Activated naive CD4-positive, alpha-beta T cell treated with anti-CD3 and anti-CD28 coated beads, Interleukin-2, amount 50 U/mL, for 16 hours (primary cell): ENCODE measurements around the gene POU6F2.

Experiments
- DNase-seq: peaks from one replicate; pipeline ENCODE4 v3.0.0-alpha.2; 2020

POU6F2 gene

DNA sequence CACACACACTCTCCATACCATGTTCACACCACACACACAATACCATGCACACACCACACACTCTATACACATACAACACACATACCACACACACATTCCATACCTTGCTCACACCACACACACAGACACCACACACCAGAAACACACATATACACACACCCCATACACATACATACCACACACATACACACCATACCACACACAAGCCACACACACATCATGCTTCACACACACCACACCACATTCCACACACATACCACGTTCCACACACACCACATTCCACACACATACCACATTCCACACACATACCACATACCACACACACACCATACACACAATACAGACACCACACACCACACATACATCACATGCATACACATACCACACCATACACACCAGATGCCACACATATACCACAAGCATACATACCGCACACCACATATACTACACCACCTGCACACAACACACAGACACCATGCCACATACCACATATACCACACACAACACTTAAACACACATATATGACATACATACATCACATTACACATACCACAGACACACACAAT is 282.7 kb downstream of the POU6F2 start:
- no peak for DNase-seq

DNA sequence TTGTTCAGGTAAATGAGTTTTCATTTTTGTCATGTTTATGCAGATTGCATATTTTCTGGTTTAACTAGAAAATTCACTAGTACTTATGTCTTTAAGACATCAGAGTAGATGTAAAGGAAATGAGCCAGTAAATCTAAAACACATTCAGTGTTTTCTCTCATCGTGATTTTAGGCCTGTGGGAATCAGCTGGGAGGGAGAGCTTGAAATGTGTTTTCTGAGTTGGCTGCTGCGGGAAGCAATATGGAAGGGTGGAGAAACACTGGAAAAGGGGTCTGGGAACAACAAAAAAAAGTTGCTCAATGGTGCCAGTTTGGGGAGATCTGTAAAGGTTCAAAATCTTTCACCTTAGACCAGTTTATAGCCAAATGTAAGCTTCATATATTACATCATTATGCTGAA is 284.1 kb downstream of the POU6F2 start:
- DNase-seq: no peak

DNA sequence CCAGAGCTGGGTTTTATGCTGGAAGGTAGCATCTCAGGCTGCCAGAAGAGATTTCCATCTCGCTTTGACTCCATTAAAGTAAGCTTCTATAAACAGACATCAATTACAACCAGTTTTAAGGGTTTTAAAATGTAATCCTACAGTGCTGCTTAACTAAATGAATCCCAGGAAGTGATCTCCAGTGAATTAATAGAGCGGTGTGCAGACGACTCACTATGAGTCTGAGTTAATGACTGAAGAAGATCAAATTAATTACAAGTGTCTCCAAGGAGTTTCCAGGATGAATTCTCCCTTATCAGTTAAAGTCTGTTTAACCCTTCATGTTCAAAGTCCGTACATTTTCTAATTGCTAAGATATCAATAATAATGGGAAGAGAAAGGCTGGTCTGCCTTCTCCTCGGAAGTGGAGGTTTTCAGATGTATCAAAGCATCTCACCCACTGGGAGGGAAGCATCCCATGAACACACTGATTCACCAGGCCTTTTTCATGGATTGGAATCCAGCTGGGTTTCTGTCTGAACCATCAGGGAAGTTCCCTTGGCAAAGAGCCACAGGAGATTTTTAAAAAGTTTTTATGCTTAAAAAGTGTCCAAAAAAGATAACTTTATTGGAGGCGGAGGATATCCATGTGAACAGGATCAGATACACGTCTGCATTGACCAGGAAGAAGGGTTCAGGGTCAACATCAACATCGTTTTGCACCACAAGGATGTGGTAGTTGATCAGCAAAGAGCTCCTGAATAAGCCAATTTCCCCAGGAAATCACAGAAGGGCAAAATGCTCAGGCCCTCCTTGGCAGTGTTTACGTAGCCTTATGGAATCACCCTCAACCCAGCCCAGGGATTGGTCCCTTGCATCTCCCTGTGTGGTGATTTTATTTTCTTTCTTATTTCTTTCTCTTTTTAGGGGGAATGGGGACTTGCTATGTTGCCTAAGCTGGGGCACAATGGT is 288.2 kb downstream of the POU6F2 start:
- DNase-seq: no peak

DNA sequence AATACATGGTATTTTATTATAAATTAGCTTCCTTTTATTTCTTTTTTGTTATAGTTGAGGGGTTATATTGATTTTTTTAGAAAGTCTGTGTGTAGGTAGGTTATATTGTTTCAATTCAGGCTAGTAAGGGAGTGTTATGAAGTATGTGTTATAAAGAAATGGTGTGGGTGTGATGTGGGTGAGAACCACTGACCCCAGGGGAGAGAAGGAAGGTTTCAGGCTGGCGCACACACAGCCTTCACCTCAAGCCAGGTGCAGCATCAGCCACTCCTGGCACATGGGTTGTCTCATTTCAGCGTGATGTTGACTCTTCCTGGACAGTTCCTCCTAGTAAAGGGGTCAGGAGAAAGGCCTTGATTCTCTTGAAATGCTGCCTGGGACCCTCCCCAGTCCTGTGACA is 291.3 kb downstream of the POU6F2 start:
- DNase-seq: no peak

DNA sequence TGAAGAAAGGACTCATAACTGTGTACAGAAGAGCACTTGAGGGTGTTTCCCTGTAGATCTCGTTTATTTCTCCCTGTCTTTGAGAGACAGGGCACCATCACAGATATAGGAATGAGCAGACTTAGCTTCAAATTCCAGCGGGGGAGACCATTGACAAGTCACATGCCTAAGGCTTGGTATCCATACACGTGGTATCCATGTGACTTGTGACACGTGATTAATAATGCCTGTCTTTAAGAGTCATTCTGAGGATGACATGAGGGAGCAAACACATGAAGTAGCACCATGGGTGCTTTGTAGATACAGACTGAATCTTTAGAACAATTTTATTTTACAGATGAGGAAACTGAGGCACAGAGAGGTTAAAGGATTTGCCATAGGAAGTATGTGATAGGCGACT is 292.3 kb downstream of the POU6F2 start:
- no peak for DNase-seq

DNA sequence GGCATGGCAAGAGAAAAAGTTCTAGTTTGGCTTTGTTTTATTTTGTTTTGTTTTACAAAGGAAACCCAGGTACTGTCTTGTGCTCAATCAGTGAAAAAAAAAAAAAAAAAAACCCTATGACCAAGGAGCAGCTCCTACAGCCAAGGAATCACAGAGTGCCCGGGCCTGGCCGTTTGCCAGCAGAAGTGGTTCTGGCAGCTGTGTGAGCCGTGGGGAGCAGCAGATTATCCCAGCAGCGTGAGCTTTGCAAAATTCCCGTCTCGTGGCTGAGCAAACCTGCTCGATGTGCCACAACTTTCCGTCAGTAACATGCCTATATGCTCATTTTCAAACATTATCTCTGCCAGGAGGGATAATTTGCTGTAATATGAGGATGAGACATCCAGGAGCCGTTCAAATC is 293.7 kb downstream of the POU6F2 start:
- no peak for DNase-seq

DNA sequence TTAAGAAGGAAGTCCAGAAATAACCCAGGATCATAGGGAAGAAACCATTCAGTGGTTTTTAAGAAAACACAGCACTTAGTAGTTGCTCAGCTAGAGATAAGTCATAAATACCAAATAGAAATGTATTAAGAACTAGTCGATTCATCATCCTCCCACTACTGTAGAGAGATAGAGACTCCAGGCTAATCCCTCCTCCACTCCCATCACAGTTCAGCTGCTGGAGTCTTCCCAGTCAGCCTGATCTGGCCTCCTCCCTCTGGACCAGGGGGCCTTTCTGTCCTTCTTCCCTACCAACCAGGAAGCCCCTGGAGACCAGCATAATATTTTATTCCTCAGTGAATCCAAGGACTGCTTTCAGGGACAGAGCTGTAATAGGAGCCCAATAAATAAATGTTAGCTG is 294.4 kb downstream of the POU6F2 start:
- no peak for DNase-seq

DNA sequence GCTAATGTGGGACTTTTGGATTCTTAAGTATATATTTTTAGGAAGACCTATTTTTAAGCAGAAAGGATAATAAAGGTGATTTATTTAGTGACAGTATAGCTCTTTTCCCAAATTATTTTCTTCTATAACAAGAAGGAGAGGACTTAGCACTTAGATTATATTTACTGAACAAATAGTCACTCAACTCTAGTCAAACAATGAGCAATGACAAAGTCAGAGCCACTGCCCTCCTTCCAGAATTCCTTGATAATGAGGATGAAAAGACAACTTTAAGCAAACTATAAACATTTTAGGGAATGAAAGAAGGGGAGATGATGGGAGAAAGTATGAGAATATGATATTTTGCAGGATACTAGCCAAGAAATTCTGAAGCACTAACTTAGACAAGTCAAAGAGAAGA is 295.0 kb downstream of the POU6F2 start:
- no peak for DNase-seq

DNA sequence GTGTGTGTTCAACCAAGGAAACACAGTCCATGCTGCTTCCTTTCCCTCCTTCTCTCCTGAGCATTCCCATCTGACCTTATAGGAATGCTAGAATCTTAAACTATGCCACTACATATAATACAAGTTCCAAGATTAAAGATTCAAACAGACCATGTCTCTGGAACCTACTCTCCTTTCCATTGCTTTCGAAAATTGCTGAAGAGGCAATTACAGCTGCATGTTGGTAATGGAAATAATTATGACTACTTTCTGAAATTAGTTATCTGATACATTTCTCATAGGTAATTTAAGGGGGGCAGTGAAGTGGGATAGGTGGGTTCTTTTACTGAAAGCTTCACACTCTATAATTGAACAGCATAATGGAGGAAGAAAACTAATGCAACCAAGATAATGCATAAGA is 302.6 kb downstream of the POU6F2 start:
- DNase-seq: no peak

DNA sequence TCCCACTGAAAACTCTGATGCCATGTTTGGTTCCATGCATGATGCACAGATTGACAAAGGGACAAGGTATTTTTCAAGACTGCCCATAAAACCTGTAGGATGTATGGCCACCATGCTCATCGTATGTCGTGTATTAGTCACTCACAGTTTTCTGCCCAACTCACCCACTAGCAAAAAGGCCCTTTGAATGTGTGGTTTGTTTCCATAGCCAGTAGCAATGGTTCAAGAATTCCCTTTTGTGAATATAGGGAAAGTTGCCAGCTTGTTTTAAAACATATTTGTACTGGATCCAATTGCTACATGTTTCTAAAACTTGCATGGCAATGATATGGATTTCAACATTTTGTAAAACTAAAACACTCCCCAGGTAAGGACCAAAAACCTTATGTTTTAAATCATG is 307.5 kb downstream of the POU6F2 start:
- no peak for DNase-seq

DNA sequence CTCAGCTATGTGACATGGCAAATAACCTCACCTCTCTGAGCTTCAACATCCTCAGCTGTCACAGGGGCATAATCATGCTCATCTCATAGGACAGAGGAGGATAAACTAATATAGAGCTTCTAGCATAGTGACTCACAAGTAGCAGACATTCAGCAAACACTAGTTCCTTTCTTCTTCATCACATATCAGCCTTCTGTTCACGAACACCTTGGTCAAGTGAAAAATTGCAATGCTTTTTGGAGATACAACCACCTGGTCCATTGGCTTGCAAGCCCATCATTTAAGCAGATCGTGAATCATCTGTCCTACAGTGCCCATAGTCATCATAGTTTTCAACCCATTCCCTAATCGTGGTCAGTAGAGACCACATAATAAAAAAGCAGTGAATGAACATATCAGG is 310.6 kb downstream of the POU6F2 start:
- no peak for DNase-seq

DNA sequence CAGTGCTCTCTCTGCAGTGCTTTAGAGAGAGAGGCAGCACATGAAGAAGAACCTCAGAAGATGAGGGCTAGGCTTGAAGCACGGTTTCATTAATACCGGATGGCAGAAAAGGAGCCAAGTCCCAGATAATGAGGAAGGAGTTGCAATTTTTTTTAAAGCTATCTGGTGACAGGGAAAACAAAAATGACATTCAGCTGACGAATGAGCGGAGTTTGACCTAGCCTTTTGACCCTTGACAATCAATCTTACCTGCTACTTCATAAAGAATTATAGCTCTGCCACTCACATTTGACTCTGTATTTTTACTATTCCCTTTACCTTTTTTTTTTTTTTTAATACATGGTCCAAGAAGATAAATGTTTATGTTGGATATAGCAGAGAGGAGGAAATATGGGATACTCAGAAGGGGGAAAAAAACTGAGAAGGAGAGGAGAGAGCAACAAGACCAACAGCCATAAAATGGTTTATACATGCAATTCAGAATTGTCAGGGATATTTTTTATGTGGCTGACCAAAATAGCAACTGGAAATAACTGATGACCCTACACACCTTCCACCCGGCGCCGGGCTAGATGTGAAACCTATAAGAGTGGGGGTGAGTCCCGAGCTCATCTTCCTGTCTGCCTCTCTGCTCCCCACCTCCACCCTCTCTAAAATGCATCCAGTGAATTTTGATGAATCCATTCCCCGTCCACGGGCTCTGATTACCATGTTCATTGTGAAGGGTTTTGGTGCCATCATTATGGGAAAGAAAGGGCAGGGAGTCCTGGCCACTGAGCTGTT is 314.1 kb downstream of the POU6F2 start:
- no peak for DNase-seq

DNA sequence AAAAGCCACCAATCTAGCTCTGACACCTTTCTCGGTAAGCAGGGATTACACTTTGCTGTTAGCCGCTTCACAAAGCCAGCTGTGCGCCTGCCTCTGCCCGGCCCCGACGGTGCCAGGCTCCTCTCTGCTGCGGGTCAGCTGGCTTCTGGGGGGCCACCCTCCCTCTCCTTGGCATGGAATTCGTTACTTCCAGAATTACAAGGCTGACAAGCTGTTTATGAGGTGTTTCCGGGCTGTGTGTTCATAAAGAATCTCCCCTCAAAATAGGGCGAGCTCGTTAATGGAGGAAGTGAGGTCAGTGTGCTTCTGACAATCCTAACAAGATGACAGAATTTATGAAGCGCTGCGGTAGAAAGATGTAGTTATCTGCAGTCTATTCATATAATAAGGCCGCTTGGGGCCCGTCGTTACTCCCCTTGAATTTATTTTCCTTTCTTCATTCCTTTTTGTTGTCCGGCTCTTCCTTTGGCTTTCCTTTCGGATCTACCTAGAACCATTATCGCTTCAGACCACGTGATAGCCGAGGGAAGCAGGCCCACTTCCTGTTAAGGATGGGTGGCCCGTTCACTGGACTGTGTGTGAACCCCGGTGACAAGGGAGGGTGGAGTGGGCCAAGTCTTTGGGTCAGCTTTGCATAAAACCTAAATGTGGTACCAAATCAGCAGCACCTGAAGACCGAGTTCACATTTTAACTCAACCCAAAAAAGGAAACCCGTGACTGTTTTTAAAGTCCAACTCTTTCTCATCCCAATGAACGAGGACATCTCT is 315.5 kb downstream of the POU6F2 start:
- DNase-seq: no peak

DNA sequence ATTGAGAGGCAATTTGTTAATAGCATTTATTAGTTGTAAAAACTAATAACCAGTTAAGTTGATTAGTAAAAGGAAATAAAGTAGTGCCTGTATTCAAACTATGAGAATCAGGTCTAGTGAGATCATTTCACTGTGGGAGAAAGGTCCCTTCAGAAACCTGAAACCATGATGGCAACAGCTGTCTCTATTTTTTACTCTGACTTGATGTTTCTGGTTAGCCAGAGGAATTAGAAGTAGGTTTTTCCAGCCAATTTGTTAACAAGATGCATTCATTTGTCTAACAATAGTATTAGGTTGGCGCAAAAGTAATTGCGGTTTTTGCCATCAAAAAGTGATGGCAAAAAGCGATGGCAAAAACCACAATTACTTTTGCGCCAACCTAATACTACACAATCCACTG is 316.3 kb downstream of the POU6F2 start:
- no peak for DNase-seq

DNA sequence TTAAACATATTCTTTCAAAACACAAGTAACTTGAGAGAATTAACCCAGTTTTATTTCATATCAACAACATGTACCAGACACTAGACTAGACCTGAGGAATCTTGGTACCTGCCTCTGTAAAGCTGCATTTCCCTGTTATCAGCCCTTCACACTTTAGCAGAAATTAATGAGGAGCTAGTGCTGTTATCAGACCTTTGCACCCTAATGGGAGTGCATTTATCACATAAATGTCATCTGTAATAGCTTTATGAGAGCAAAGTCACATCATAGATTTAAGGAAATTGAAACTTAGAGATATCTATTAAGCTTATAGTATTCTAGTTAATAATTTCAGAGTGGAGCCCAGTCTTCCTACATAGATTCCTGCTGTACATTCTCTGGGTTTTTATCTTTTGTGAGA is 318.1 kb downstream of the POU6F2 start:
- no peak for DNase-seq

DNA sequence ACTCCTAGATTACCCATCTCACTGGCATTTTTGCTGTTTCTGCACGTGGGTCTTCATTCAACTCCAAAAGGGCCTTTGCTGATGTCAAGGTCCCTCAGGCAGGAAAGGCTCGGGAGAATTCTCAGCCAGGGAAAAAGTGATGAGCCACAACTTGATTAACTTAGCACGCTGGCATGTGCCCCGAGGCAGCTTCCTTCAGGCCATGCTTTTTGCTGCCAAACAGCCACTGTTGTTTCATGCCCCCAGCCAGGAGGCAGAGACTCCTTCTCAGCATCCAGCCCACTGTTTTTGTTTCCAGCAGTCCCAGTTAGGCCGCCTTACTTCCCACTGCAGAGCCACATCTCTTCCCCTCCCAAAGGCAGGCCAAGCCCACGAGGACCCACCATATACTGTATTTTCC is 322.0 kb downstream of the POU6F2 start:
- DNase-seq: no peak

DNA sequence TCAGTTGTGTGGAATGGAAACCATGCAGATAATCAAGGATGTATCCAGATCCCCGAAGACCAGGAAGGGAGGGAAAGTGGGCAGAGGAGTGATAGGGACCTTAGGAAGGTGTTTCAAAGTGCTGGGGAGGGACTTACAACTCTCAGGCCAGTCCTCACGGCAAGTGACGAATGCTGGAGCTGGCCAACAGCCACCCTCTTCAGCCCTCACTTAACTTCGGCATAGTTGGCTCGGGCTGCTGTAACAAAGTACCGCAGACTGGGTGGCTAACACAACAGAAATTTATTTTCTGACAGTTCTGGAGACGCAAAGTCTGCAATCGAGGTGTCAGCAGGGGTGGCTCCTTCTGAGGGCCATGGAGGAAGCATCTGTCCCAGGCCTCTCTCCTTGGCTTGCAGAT is 322.6 kb downstream of the POU6F2 start:
- DNase-seq: no peak

DNA sequence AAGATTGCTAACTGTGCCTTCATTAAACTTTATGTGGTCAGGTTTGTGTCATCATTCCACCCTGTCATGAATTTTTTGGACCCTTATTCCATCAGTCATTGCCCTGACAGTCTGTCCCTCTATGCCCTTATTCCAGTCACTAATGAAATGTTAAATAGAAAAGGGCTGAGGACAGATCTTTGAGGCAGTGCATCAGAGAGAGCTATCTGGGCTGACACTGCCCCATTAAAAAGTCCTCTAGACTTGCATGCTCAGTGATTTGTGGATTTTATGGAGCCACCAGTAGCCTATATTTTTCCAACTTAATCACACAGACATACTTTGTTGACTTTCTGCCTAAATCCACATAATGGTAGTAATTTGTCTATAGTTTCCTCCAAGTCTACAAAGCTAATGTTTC is 323.8 kb downstream of the POU6F2 start:
- DNase-seq: no peak

DNA sequence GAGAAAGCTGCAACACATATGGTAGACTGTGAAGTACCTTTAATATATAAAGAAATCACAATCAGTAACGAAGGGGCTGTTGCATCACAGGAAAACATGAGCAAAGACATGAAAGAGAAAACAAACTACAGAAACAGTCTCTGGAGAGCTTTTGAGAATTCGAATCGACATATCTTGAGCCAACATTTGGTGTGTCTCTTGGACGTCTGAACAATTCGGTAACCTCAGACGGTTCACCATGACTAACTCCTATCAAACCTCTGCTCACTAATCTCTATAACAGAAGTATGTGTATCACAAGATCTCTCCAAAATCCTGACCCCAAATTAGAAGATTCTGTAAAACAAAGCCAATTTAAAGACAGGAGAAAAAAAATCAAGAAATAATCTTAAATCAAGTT is 326.5 kb downstream of the POU6F2 start:
- no peak for DNase-seq

DNA sequence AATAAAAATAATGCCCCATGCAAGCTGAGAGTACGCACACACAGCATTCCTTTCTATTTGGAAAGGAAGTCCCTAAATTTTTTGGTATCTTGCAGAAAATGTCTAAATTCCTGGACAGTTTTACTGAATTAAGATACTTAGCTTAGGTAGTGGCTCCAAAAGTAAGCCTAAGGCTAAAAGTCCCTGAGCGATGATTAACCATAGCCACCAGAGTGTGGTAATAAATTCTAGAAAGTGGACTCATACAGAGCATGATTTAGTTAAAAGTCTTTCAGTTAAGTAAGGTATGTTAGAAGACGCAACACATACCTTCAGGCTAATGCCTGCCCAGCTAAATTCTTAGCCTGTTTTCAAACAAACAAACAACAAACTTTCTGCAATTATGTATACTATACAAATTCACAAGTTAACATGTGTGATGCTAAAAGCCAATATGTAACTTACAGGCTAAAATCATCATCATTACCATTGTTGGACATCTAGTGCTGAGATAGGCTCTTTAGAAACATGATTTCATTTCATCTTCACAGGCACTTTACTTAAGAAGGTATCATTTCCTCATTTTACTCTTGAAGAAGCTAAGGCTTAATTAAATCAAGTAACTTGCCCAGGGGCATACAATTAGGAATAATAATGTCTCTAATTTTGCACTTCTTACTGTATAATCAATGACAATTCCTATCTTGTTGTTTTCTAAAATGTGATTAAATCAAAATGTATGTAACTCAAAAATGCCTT is 327.1 kb downstream of the POU6F2 start:
- no peak for DNase-seq

DNA sequence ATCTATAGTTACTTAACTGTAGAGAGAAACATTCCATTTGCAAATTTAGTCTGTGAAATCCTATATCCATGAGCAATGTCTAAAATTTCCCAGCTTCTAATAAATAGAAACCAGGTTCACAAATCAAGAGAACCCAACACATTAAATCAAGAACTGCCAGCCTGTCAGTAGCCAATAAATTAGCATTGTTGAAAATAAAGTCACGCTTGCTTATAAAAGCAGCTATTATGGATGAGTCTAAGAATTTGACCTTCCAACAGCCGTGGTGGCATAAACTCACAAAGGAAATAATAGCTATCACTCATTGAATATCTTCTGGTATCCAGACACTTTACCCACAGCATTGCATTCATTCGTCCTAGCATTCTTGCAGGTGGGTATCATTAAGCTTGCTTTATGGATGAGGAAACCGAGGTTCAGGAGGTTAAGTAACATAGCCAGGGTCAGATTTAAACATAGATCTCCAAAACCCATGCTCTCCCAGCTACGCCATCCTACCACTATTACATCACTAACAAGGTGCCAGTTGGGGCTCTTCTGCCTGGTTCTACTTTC is 328.4 kb downstream of the POU6F2 start:
- no peak for DNase-seq

DNA sequence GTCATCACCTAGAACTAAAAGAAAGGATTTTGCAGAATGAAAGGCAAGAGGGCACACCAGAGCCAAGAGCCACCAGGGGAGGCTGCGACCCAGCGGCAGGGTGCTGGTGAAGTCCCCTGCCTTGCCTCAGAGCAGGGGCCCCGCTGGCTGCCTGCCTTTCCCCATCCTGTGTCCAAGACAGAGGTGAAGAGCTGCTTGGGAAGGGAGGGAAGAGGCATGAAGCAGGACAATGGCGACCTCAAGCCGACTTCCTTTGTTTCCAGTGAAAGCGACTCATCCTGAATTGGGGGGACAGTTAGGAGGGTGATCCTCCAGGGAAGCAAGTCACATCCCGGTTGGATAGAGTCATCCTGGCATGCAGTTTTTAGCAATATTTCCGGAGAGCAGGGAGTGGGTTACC is 333.0 kb downstream of the POU6F2 start:
- DNase-seq: no peak
